Upper lobe of left lung (tissue), 4 donors: ENCODE data around the gene SBF2.

Experiments used
- CTCF ChIP-seq, 6 experiments: fragments of 450-650 bp in 4 of 6; fragments of 200-600 bp in 2 of 6; sonication (generic) in 2 of 6; IDR thresholded peaks; one replicate each; pipeline ENCODE4 v1.5.1; 2016 to 2019; ENCODE audit warnings: antibody characterized with exemption in 6 of 6
- EP300 ChIP-seq, 4 donors: sonication (generic); formaldehyde crosslinking; IDR thresholded peaks; one replicate each; pipeline ENCODE4 v1.5.1; 2017; ENCODE audit warnings: antibody characterized with exemption in 4 of 4, control low read depth in 2 of 4
- POLR2A ChIP-seq, 4 donors: fragments of 450-650 bp; IDR thresholded peaks; one replicate each; pipeline ENCODE4 v1.5.1; 2016 to 2017; ENCODE audit warnings: antibody characterized with exemption in 4 of 4, mild to moderate bottlenecking in 2 of 4
- POLR2AphosphoS5 ChIP-seq, 2 donors: sonication (generic); formaldehyde crosslinking; IDR thresholded peaks; one replicate each; pipeline ENCODE4 v1.5.1; 2017; ENCODE audit warnings: antibody characterized with exemption in 2 of 2

GRCh38 chr11:10022764-10023163, 271.3 kb downstream of the SBF2 start:
- TF ChIP-seq POLR2A (IDR thresholded peaks at IDR 0.05) = no peak
- TF ChIP-seq CTCF (IDR thresholded peaks at IDR 0.05) = no peak
- no peak for TF ChIP-seq EP300 (IDR thresholded peaks at IDR 0.05)
- TF ChIP-seq POLR2AphosphoS5 (IDR thresholded peaks at IDR 0.05) = no peak
